Heart right ventricle (tissue), 16 donors: ENCODE data around the gene UGT3A2. TPM values are rescaled to one million over a fixed set of nuclear protein-coding genes. Genes with fewer than 3 reads are reported as not detected.

Source experiments
- ATAC-seq, 8 donors: fragments of 200-7000 bp; cut with Tn5 transposase; one replicate each; pipeline ENCODE4 v1.9.1; 2020; ENCODE audit warnings: mild to moderate bottlenecking in 8 of 8, moderate library complexity in 8 of 8, moderate number of reproducible peaks in 1 of 8
- DNase-seq, 2 donors: peaks; one replicate each; pipeline ENCODE4 v3.0.0-alpha.2; 2020
- H3K27ac ChIP-seq, 10 donors: fragments of 200-600 bp; sonication (generic) in 2 of 10; one replicate each; pipeline versions ENCODE4 v1.5.0 to v1.8.0; 2020 to 2022; ENCODE audit warnings: mild to moderate bottlenecking in 3 of 10
- H3K27me3 ChIP-seq, 7 donors: fragments of 200-600 bp; one replicate each; pipeline ENCODE4 v1.8.0; 2021 to 2022; ENCODE audit warnings: mild to moderate bottlenecking in 2 of 7
- H3K36me3 ChIP-seq, 9 donors: fragments of 200-600 bp; sonication (generic) in 1 of 9; one replicate each; pipeline versions ENCODE4 v1.5.0 to v1.8.0; 2020 to 2022; ENCODE audit warnings: mild to moderate bottlenecking in 2 of 9
- H3K4me1 ChIP-seq, 9 donors: fragments of 200-600 bp; sonication (generic) in 1 of 9; one replicate each; pipeline versions ENCODE4 v1.5.0 to v1.8.0; 2020 to 2022; ENCODE audit warnings: mild to moderate bottlenecking in 4 of 9
- H3K4me3 ChIP-seq, 10 donors: fragments of 200-600 bp; sonication (generic) in 2 of 10; one replicate each; pipeline versions ENCODE4 v1.5.0 to v1.8.0; 2020 to 2022; ENCODE audit warnings: mild to moderate bottlenecking in 7 of 10, moderate library complexity in 2 of 10
- H3K9me3 ChIP-seq, 11 donors: fragments of 200-600 bp in 10 of 11; sonication (generic) in 2 of 11; one replicate each; pipeline versions ENCODE4 v1.5.0 to v1.8.0; 2013 to 2022; ENCODE audit warnings: mild to moderate bottlenecking in 2 of 11, control low read depth in 1 of 11, moderate library complexity in 1 of 11
- WGBS, 2 donors: extraction: QIAGEN DNeasy Blood & Tissue Kit; methylation state at CpG; one replicate each; pipeline ENCODE4 v1.1.7; 2013; ENCODE audit warnings: inconsistent platforms in 1 of 2; 5-methylcytosine and 5-hydroxymethylcytosine counted together
- intact Hi-C, 10 donors: fragments of 100-400 bp; cut with DNase I; formaldehyde crosslinking; loops; one replicate each; pipeline versions ENCODE4 v1.11.1 to v1.14.2; 2022
- polyA plus RNA-seq, 2 donors: library from polyadenylated mRNA; stranded (reverse); fragments of 200-250 nt; gene quantifications; one replicate each; pipeline ENCODE4 v1.2.3, GENCODE V29; 2013
- total RNA-seq, 10 donors: library from RNA; stranded (reverse); fragmentation: NEBNext Ultra II Directional in 3 of 10; extraction: Animal tissue kit (Norgen Biotek cat#: 25700) in 3 of 10; gene quantifications; one replicate each; pipeline versions ENCODE4 v1.2.1 to v1.2.4, GENCODE V29; 2021 to 2023
- TF ChIP-seq, protein P1 (sequence below), 9 donors: fragments of 200-600 bp; sonication (generic) in 2 of 9; IDR thresholded peaks; one replicate each; pipeline versions ENCODE4 v1.5.0 to v1.8.0; 2021 to 2022; ENCODE audit warnings: antibody characterized with exemption in 9 of 9, mild to moderate bottlenecking in 5 of 9, moderate library complexity in 1 of 9
- donor health status: Arrhythmogenic right ventricular cardiomyopathy.
- donor health status: ischemic (EF 13 %, LVEDD 7.1; RV severe dilation, severe dysfunction).
- donor health status: healthy with polysubstance abuse.
- donor health status: DM: no; HTN: yes; CAD: no.
- donor health status: DM: no; HTN: no; CAD: no.
- donor health status: ischemic (EF 25% LVEDD 6.9; RV normal size, moderate dysfunction).
- donor health status: ischemic (EF 25% LVEDD 5.7; RV mildly dilated, moderate dysfunction).
- donor health status: healthy.
- donor health status: DM: yes; HTN: yes; CAD: no.
- donor health status: Ischemic cardiomyopathy.
- donor health status: ischemic (EF 35%, LVEDD 5.7; RV mildly dilated, moderate dysfunction).
- donor health status: nonischemic (EF 11% LVEDD 7.7; RV severe dilation, severe dysfunction).
- donor health status: DM: yes; HTN: yes; CAD: no.
- donor health status: PGD.
- donor health status: ischemic (EF 29% LVEDD 5.4; RV normal size, mild dysfunction).
- donor health status: nonischemic (EF 23%, LVEDD 6.1; RV moderate dilation, normal function).

UGT3A2 gene
- total and polyA plus RNA-seq, 12 donors: not detected

DNA sequence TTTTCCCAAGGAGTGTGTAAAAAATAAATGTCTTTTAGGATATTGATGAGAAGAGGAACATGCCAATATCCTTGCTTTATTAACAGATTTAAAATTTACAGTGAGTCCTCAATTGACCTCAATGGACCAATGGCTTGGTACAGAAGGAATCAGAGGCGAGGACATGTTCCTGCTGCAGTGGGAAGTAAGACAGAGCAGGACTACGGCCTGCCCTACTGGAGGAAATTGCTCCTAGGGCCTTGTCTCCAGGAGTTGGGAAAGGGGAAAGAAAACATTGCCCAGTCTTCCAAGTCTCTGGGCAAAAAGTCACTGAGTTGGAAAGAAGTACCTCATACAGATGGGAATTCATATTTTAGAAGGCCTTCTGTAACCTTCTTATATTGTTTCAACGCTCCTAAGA is 33.1 kb upstream of the UGT3A2 start:
- peaks cover 0 to 36% (median 9%) of the 10 kb centered on the region in 9 donors for H3K36me3 ChIP-seq
- H3K4me3 ChIP-seq: no peak overlapping the region
- no peaks in the 10 kb centered on the region for H3K27me3 ChIP-seq
- ATAC-seq (no peak), DNase-seq (no peak)
- H3K4me1 ChIP-seq: no peaks in the 10 kb centered on the region
- H3K27ac ChIP-seq: no peak overlapping the region
- WGBS, 2 donors: 83 to 89% methylated on average over 3 of the region's 3 CpGs
- intact Hi-C loops: no loop called here
- TF ChIP-seq, protein P1, sequence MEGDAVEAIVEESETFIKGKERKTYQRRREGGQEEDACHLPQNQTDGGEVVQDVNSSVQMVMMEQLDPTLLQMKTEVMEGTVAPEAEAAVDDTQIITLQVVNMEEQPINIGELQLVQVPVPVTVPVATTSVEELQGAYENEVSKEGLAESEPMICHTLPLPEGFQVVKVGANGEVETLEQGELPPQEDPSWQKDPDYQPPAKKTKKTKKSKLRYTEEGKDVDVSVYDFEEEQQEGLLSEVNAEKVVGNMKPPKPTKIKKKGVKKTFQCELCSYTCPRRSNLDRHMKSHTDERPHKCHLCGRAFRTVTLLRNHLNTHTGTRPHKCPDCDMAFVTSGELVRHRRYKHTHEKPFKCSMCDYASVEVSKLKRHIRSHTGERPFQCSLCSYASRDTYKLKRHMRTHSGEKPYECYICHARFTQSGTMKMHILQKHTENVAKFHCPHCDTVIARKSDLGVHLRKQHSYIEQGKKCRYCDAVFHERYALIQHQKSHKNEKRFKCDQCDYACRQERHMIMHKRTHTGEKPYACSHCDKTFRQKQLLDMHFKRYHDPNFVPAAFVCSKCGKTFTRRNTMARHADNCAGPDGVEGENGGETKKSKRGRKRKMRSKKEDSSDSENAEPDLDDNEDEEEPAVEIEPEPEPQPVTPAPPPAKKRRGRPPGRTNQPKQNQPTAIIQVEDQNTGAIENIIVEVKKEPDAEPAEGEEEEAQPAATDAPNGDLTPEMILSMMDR (IDR thresholded peaks at IDR 0.05): no peak
- no peaks in the 10 kb centered on the region for H3K9me3 ChIP-seq

- intact Hi-C loops: no loop called here
- Histone ChIP-seq H3K9me3 (peaks cover 0 to 8% (median 0%) of the 10 kb centered on the region in 11 donors), H3K27ac (no peak overlapping the region), H3K27me3 (no peaks in the 10 kb centered on the region), H3K36me3 (peaks cover 0 to 4% (median 0%) of the 10 kb centered on the region in 9 donors), H3K4me1 (no peaks in the 10 kb centered on the region), H3K4me3 (no peak overlapping the region)
- ATAC-seq (no peak), DNase-seq (no peak)
- TF ChIP-seq, protein P1 (IDR thresholded peaks at IDR 0.05): no peak
Measured at GRCh38 chr5:36096486-36096885, 29.8 kb upstream of the UGT3A2 start.

DNA sequence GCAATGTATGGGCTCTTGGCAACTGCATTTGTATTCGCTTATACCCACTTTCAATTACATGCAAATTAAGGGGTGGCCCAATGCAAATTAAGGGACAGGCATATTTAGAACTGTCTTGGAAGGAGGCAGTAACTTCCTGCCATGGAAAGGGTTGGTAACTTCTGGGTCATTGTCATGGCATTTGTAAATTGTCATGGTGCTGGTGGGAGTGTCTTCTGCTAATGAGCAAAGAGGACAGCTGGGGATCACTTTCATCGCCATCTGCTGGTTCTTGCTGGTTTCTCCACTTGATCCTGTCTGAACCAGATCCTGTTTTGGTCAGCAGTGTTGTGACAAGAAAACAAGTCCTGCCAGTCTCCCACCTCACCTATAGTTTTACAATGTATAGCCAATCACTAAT is 23.3 kb upstream of the UGT3A2 start:
- Histone ChIP-seq H3K36me3 (no peaks in the 10 kb centered on the region), H3K9me3 (peaks cover 0 to 17% (median 3%) of the 10 kb centered on the region in 11 donors), H3K27me3 (no peaks in the 10 kb centered on the region), H3K27ac (no peak overlapping the region), H3K4me3 (no peak overlapping the region), H3K4me1 (no peaks in the 10 kb centered on the region)
- ATAC-seq (no peak), DNase-seq (no peak)
- TF ChIP-seq, protein P1 (IDR thresholded peaks at IDR 0.05): peak in 1 of 9 donors; percentile 21
- WGBS, 2 donors: 71% methylated on average over 2 of the region's 2 CpGs
- intact Hi-C loops: no loop called here

- WGBS, 2 donors: 20 to 21% methylated on average over 10 of the region's 10 CpGs
Measured at GRCh38 chr5:36079200-36079781, 12.6 kb upstream of the UGT3A2 start.

More at GRCh38 chr5:36079200-36079781, 12.6 kb upstream of the UGT3A2 start:
- H3K4me1 ChIP-seq: peaks cover 0 to 5% (median 0%) of the 10 kb centered on the region in 9 donors
- H3K27ac ChIP-seq: no peak overlapping the region
- DNase-seq: no peak
- intact Hi-C loops: no loop called here
- peak in 4 of 8 donors; percentile 44 to 56 (median 52) for ATAC-seq
- TF ChIP-seq, protein P1 (IDR thresholded peaks at IDR 0.05): peak in 8 of 9 donors; percentile 13 to 62 (median 55)
- H3K4me3 ChIP-seq: no peak overlapping the region
- peaks cover 0 to 34% (median 3%) of the 10 kb centered on the region in 7 donors for H3K27me3 ChIP-seq
- peaks cover 0 to under 1% (median 0%) of the 10 kb centered on the region in 11 donors for H3K9me3 ChIP-seq
- H3K36me3 ChIP-seq: no peaks in the 10 kb centered on the region
